Panc1 (cell line): ENCODE results near the gene C14orf132. TPM values are rescaled to one million over a fixed set of nuclear protein-coding genes. Genes with fewer than 3 reads are reported as not detected.
"Not testable (repeated sequence)": the region's sequence is repeated elsewhere in the genome, so short reads cannot be mapped to it uniquely, and the experiment has no call there.

Source experiments
- ATAC-seq: fragments of 200-7000 bp; cut with Tn5 transposase; 2 replicates; pipeline ENCODE4 v1.9.1; 2020; ENCODE audit warnings: mild to moderate bottlenecking, moderate library complexity
- BruUV-seq: library from RNA; stranded (reverse); fragments of 400-500 nt; replicated peaks from 2 replicates; lab custom pipeline; 2021; lab: Mats Ljungman, UMichigan
- CTCF ChIA-PET: fragments of 300-600 bp; sonication (Branson Sonifier 250); formaldehyde crosslinking; loops from one replicate; lab custom pipeline; 2022; ENCODE audit warnings: antibody characterized with exemption; lab: Charles Lee
- POLR2A ChIA-PET: fragments of 300-600 bp; sonication (Branson Sonifier 250); formaldehyde crosslinking; loops from one replicate; lab custom pipeline; 2022; ENCODE audit warnings: antibody characterized with exemption; lab: Charles Lee
- DNase-seq: peaks from one replicate; pipeline ENCODE4 v3.0.0-alpha.2; 2010; ENCODE audit warnings: low read depth, low spot score
- H3K27ac ChIP-seq: 2 replicates; pipeline ENCODE4 v1.5.1; 2011; ENCODE audit warnings: mild to moderate bottlenecking, low read length, inconsistent platforms
- H3K27me3 ChIP-seq: fragments of 200-500 bp; sonication (Bioruptor generic); 2 replicates; pipeline ENCODE4 v1.6.0; 2014; ENCODE audit warnings: low read length, inconsistent platforms; ENCODE audit not compliant: control insufficient read depth, insufficient read depth
- H3K36me3 ChIP-seq: fragments of 200-500 bp; sonication (Bioruptor generic); 2 replicates; pipeline ENCODE4 v1.5.1; 2014; ENCODE audit warnings: inconsistent platforms, mild to moderate bottlenecking, low read length, moderate library complexity; ENCODE audit not compliant: control insufficient read depth, insufficient read depth
- H3K4me1 ChIP-seq: 2 replicates; pipeline ENCODE4 v1.5.1; 2011; ENCODE audit warnings: inconsistent platforms, mild to moderate bottlenecking, low read length, moderate library complexity; ENCODE audit not compliant: control insufficient read depth, insufficient read depth
- H3K4me3 ChIP-seq, 2 experiments: 2 replicates each; pipeline ENCODE4 v1.5.1; 2011 to 2012; ENCODE audit warnings: low read depth in 2 of 2, low read length in 2 of 2, mild to moderate bottlenecking in 2 of 2, inconsistent platforms in 1 of 2, moderate library complexity in 1 of 2
- H3K9me3 ChIP-seq: fragments of 200-500 bp; sonication (Bioruptor generic); 2 replicates; pipeline ENCODE4 v1.5.1; 2014; ENCODE audit warnings: low read depth, mild to moderate bottlenecking, inconsistent platforms, low read length, moderate library complexity; ENCODE audit not compliant: control insufficient read depth, insufficient read depth
- CTCF ChIP-seq: fragments of 450-650 bp; IDR thresholded peaks from 2 replicates; pipeline ENCODE4 v1.5.1; 2017; ENCODE audit warnings: mild to moderate bottlenecking
- POLR2AphosphoS5 ChIP-seq: IDR thresholded peaks from 2 replicates; pipeline ENCODE4 v1.6.1; 2012; ENCODE audit warnings: mild to moderate bottlenecking, low read depth, low read length, moderate library complexity
- REST ChIP-seq, 2 experiments: IDR thresholded peaks; 2 replicates each; pipeline ENCODE4 v1.6.1; 2011 to 2012; ENCODE audit warnings: low read depth in 2 of 2, control low read depth in 1 of 2, low read length in 1 of 2, mild to moderate bottlenecking in 1 of 2, moderate library complexity in 1 of 2; ENCODE audit not compliant: insufficient read depth in 1 of 2
- SIN3A ChIP-seq: IDR thresholded peaks from 2 replicates; pipeline ENCODE4 v1.6.1; 2012; ENCODE audit warnings: low read depth, mild to moderate bottlenecking, low read length, moderate library complexity, borderline replicate concordance; ENCODE audit not compliant: insufficient read depth
- TCF7L2 ChIP-seq: IDR thresholded peaks from 2 replicates; pipeline ENCODE4 v1.6.1; 2011; ENCODE audit warnings: mild to moderate bottlenecking, low read depth, low read length, inconsistent platforms
- in situ Hi-C: cut with HindIII; loops from 2 replicates; pipeline ENCODE4 v1.10.0; 2016; ENCODE audit warnings: low sequenced_read_pairs, low pct_unique_long_range_greater_than_20kb
- intact Hi-C: fragments of 100-400 bp; cut with micrococcal nuclease; formaldehyde crosslinking; loops from one replicate; pipeline ENCODE4 v1.10.0; 2022; ENCODE audit not compliant: unreplicated experiment
- total RNA-seq: library from RNA; stranded (reverse); gene quantifications from one replicate; pipeline ENCODE4 v1.2.1, GENCODE V29; 2021; ENCODE audit not compliant: unreplicated experiment

C14orf132 gene
- total RNA-seq, 1 experiment from 2014 or later: 23.0 TPM

- Histone ChIP-seq H3K4me1 (no peaks in the 10 kb centered on the region), H3K36me3 (no peaks in the 10 kb centered on the region), H3K27me3 (no peaks in the 10 kb centered on the region), H3K27ac (no peak overlapping the region), H3K4me3 (no peak overlapping the region), H3K9me3 (no peaks in the 10 kb centered on the region)
- no peak for DNase-seq
- no peak for ATAC-seq
- CTCF ChIA-PET: no interaction called here
- POLR2A ChIA-PET: no interaction called here
- in situ Hi-C loops: no loop called here
- BruUV-seq: no TSS peak
- TF ChIP-seq CTCF (no peak), SIN3A (no peak), TCF7L2 (no peak), REST (IDR thresholded peaks at IDR 0.05; ENCODE audit: insufficient read depth in 1 of 2, low read depth in 2 of 2, low read length in 1 of 2) (no peak), POLR2AphosphoS5 (no peak)
- intact Hi-C loops: no loop called here
Observed at GRCh38 chr14:96072746-96073145, 33.6 kb downstream of the C14orf132 start.

- H3K36me3 ChIP-seq, H3K4me3 ChIP-seq, H3K9me3 ChIP-seq, ATAC-seq, POLR2A ChIA-PET, in situ Hi-C loops, H3K27ac ChIP-seq, DNase-seq, H3K4me1 ChIP-seq, H3K27me3 ChIP-seq, BruUV-seq, intact Hi-C loops, CTCF ChIA-PET: not testable (repeated sequence)
Observed at GRCh38 chr14:96073260-96074039, 34.3 kb downstream of the C14orf132 start.

GRCh38 chr14:96077983-96078624, 38.9 kb downstream of the C14orf132 start:
- DNase-seq (no peak), ATAC-seq (peak; percentile 45)
- intact Hi-C loops (no loop called here), in situ Hi-C loops (no loop called here)
- POLR2A ChIA-PET: no interaction called here
- H3K27me3 ChIP-seq: no peaks in the 10 kb centered on the region
- no peak overlapping the region for H3K27ac ChIP-seq
- peaks cover 4% of the 10 kb centered on the region; the same call in 1 of the 2 replicates for H3K4me1 ChIP-seq
- H3K4me3 ChIP-seq: no peak overlapping the region
- CTCF ChIA-PET: no interaction called here
- BruUV-seq: no TSS peak
- H3K9me3 ChIP-seq: no peaks in the 10 kb centered on the region
- no peaks in the 10 kb centered on the region for H3K36me3 ChIP-seq
- TF ChIP-seq REST (IDR thresholded peaks at IDR 0.05; ENCODE audit: insufficient read depth in 1 of 2, low read depth in 2 of 2, low read length in 1 of 2): no peak
- no peak for TF ChIP-seq SIN3A
- TF ChIP-seq CTCF: no peak
- no peak for TF ChIP-seq POLR2AphosphoS5
- TF ChIP-seq TCF7L2: no peak
